EH (cell line): ENCODE measurements around the gene VPS37C.
A peak's percentile ranks its signal among the peaks of the same experiment; 100 is the strongest.
"Not testable (repeated sequence)": the region's sequence is repeated elsewhere in the genome, so short reads cannot be mapped to it uniquely, and the experiment has no call there.

Experiments used
- DNase-seq: peaks from one replicate; pipeline ENCODE4 v3.0.0-alpha.2; 2015; ENCODE audit warnings: low read depth

Gene VPS37C

GRCh38 chr11:61118004-61118403 lies 43.2 kb downstream of the VPS37C start:
- no peak for DNase-seq

DNA sequence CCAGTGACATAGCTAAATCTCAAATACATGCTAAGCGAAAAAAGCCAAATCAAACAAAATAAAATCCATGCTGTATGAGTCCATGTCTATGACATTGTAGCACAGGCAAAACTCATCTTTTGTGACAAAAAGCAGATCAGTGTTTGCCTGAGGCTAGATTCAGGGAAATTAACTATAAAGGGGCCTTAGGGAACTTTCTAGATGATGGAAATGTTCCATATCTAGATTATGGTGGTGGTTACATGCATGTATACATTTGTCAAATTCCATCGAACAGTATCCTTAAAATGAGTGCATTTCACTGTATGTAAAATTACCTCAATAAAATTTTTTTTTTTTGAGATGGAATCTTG lies 44.1 kb downstream of the VPS37C start:
- no peak for DNase-seq

GRCh38 chr11:61116426-61117167 lies 44.6 kb downstream of the VPS37C start:
- no peak for DNase-seq

GRCh38 chr11:61115498-61116224 lies 45.6 kb downstream of the VPS37C start:
- DNase-seq = no peak

DNA sequence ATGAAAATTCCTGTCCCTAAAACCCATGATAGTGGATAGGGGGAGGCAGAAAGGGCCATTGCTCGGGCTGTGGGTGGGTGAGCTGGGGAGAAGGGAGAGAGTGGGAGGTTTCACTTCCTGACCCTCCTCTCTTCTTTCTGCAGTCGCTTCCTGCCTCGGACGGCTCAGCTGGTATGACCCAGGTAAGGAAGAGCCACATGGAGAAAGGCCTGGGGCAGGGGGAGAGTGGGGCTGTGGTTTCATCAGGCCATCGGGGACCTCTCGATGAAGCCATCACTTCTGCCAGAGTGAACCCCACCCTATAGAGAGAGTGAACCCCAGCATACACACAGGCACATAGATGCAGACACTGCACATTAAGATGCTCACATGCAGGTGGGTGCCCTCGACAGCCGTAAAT lies 46.3 kb downstream of the VPS37C start:
- DNase-seq = no peak

- DNase-seq = no peak
Measured at GRCh38 chr11:61113201-61113600, 48.0 kb downstream of the VPS37C start.

- DNase-seq = no peak
Measured at GRCh38 chr11:61112575-61112974, 48.7 kb downstream of the VPS37C start.

DNA sequence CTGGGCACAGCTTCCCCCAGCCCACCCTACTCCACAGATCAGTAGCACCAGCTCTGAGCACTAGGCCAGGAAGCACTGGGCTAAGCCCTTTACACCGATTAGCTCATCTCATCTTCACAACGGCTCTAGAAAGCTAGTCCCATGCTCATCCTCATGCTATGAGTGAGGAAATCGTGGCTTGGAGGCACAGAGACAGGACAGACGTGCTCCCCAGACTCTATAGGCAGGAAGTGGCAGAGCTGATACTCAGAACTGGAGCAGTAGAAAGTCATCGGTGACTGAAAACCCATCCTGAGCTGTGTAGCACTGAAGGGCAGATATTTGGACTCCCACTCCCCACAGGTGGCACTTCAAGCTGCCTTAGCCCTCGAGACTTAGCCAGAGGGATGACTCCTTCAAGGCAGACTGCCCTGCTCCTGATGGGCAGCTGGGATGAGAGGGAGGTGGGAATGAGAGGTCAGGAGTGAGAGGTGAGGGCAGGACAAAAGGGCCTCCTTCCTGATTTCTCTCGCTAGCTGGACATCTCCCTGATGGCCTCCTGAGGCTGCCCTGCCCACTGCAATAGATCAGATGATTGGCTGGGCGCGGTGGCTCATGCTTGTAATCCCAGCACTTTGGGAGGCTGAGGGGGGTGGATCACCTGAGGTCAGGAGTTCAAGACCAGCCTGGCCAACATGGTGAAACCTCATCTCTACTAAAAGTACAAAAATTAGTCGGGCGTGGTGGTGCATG lies 49.3 kb downstream of the VPS37C start:
- peak; percentile 10 for DNase-seq

DNA sequence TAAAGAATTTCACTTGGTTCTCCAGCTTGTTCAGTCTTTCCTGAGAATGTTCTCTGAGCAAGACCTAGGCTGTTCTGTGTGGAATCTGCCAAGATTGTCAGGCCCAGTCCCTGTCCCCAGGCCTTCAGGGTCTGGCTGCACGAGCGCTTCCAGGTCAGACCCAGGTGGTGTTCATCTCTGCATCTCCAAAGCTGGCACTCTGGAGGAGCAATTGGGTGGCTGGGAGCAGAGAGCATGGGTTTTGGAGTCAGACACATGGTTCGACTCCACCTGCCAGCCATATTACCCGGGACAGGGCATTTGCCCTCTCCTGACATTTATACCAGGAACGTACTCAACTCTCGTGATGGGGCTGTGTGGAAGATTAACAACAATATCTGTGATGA lies 50.2 kb downstream of the VPS37C start:
- DNase-seq = no peak

DNA sequence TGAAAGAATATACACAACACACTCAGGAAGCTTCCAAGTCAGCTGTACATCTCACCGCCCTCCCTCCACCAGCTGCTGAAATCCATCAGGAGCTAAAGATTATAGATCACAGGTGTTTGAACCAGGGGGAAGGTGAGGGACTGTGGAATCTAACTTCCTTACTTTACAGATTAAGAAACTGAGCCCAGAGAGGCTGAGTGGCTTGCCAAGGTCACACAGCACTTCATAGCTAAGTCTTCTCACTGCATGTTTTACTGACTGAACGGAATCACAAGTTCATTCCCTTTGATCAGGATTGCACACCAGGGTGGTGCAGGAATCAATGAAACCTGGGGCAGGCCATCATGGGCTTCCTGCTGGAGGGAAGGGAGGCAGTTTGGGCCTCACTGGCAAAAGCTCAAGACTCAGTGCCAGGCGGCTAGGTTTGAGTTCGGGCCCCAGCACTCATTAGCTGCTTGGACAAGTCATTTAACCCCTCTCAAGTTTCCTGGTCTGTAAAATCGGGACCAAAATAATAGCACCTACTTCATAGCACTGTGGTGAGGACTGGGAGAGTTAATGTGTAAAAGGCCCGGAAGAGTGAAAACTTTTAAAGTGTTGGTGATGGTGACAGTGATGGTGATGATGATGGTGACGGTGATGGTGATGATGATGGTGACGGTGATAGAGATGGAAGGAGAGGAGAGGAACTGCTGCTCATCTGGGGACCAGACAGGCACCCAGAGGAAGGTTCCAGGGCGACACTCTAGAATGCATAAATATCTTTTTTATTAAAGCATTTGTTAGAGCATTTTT lies 50.8 kb downstream of the VPS37C start:
- no peak for DNase-seq

DNA sequence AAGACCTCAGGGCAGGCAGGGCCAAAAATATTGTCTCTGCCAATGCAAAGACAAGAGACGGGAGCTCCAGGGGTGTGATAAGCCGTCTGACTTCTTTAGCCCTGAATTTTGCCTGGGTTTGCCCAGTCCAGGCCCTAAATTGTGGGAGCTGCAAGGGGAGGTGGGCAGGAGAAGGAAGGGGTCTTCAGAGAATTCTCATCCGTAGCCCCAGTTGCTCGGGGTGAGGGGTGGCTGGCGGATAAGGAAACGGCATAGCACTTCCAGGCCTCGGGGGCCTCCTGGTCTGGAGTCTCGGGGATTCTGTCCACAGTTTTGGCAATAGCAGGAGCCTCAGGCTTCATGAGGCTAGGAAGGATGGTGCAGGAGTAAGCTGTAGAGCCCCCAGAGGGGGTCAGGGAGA lies 51.6 kb downstream of the VPS37C start:
- DNase-seq = no peak

DNA sequence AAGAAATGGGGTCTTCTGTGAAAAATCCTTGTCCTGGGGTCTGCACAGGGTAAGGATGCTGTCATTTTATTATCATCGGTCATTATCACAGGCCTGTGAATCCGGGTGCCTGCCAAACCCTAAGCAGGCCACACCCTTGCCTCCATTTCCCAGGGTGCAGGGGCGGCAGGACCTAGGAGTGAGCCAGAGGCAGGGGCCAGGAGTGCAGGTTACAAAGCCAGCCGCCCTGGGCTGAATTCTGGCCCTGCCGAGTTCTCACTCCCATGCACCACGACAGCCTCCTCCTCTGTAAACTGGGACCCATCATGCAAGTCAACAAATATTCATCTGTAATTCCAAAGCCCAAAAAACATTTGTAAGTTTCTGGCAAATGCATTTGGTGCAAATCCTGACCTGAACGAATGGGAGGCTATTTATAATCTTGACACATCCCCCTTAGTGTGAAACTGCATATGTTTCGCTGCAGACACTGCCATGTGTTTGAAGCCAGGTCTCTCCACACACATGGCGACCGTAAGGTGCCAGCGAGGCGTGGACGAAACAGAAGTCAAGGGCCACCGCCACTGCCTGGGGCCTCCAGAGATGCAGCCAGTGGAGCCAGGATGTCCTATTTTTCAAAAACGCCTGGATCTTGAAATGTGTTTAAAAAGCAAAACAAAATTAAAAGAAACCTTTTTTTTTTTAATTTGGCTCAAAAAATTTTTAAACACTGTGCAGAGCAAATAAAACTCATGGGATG lies 52.2 kb downstream of the VPS37C start:
- DNase-seq = no peak

GRCh38 chr11:61107888-61108287 lies 53.3 kb downstream of the VPS37C start:
- DNase-seq = no peak

DNA sequence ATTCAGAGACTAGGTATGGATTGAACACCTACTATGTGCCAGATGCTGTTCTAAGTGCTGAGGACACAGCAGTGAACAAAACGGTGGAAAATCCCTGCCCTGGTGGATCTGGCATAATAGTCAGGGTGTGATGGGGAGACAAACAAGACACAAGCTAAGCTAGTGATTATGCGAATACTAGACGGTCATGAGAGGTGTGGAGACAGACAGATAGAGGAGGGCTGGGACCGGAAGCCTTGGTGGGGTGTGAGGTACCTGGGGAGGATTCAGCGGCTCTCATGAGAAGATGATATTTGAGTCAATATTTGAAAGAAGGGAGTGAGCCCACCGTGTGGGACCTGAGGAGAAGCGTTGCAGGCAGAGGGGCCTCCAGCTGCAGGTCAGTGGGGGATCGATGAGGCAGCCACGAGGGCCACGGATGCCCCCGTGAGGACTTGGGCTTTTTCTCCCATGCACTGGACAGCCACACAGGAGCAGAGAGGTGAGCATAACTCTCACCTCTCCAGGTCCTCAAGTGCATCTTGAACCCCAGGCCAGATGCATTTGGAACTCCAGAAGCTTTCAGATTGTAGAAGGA lies 54.2 kb downstream of the VPS37C start:
- no peak for DNase-seq

- no peak for DNase-seq
Measured at GRCh38 chr11:61106296-61106695, 54.9 kb downstream of the VPS37C start.

DNA sequence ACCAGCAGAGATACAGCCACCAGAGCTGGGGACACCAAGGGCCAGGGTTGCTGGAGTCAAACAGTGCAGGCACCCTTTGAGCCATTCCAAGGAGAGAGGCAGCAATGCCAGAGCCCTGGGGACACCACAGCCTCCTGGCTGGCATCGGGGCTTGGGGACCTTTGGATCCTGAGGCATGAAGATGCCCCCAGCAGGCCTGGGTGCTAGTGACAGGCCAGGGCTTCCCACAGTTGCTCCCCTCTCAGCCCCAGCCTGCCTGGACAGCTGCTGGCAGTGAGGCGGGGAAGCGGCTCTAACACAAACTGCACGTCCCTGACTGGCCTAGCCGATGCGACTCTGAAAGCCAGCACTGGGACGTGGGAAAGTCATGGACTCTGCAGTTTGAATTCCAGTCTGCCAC lies 56.3 kb downstream of the VPS37C start:
- no peak for DNase-seq

DNA sequence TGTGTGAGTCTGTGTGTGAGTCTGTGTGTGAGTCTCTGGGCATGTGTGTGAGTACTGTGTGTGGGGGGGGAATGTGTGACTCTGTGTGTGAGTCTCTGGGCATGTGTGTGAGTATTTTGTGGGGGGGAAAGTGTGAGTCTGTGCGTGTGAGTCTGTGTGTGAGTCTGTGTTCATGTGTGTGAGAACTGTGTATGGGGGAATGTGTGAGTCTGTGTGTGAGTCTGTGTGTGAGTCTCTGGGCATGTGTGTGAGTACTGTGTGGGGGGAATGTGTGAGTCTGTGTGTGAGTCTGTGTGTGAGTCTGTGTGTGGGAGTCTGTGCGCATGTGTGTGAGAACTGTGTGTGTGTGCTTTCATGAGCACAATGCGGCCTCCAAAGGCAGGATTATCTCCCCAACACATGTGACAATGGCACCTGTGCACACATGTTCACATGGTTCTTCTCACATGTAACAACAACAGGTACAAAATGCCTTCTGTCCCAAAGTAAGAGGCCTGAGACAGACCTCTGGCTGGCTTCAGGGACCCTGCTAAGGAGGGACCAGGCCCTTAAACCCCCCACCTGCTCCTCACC lies 57.3 kb downstream of the VPS37C start:
- DNase-seq = no peak

- no peak for DNase-seq
Measured at GRCh38 chr11:61102667-61103571, 58.3 kb downstream of the VPS37C start.

- DNase-seq = no peak
Measured at GRCh38 chr11:61098778-61099177, 62.4 kb downstream of the VPS37C start.

GRCh38 chr11:61098261-61098660 lies 63.0 kb downstream of the VPS37C start:
- not testable (repeated sequence) for DNase-seq
